Measurements from ENCODE around the gene GRB10.

GRCh38 chr7:50723173-50723572 lies 59.5 kb downstream of the GRB10 start:
- TF ChIP-seq POLR2AphosphoS5 (IDR thresholded peaks at IDR 0.05) (no peak), CTCF (IDR thresholded peaks at IDR 0.05) (no peak), POLR2A (IDR thresholded peaks at IDR 0.05) (no peak), EP300 (IDR thresholded peaks at IDR 0.05) (no peak)

Data from gastroesophageal sphincter (tissue), 3 donors.